RWPE2 (cell line): Measurements from ENCODE around the gene TNFRSF14.

Experiments
- ATAC-seq: fragments of 200-7000 bp; cut with Tn5 transposase; 3 replicates; pipeline ENCODE4 v1.9.1; 2021; ENCODE audit warnings: low read depth
- DNase-seq: peaks from one replicate; pipeline ENCODE4 v3.0.0-alpha.2; 2020; ENCODE audit warnings: low spot score
- H3K27ac ChIP-seq: fragments of 450-650 bp; 2 replicates; pipeline ENCODE4 v1.5.1; 2017; ENCODE audit warnings: mild to moderate bottlenecking; ENCODE audit not compliant: poor library complexity, severe bottlenecking
- H3K27me3 ChIP-seq: fragments of 250-450 bp; sonication (Bioruptor Pico); 2 replicates; pipeline ENCODE4 v1.5.1; 2021; ENCODE audit warnings: mild to moderate bottlenecking, moderate library complexity; ENCODE audit not compliant: insufficient read depth, poor library complexity, severe bottlenecking
- H3K36me3 ChIP-seq: fragments of 250-450 bp; sonication (Bioruptor Pico); 2 replicates; pipeline ENCODE4 v1.5.1; 2020; ENCODE audit warnings: low read depth, mild to moderate bottlenecking, moderate library complexity
- H3K4me1 ChIP-seq: fragments of 250-450 bp; sonication (Bioruptor Pico); 2 replicates; pipeline ENCODE4 v1.5.1; 2021; ENCODE audit warnings: mild to moderate bottlenecking, moderate library complexity; ENCODE audit not compliant: insufficient read depth, poor library complexity, severe bottlenecking
- H3K4me3 ChIP-seq: fragments of 250-450 bp; sonication (Bioruptor Pico); 2 replicates; pipeline ENCODE4 v1.5.1; 2021; ENCODE audit warnings: mild to moderate bottlenecking, moderate library complexity; ENCODE audit not compliant: severe bottlenecking
- H3K9me3 ChIP-seq: fragments of 250-450 bp; sonication (Bioruptor Pico); 2 replicates; pipeline ENCODE4 v1.5.1; 2021; ENCODE audit warnings: mild to moderate bottlenecking, moderate library complexity; ENCODE audit not compliant: severe bottlenecking
- TF ChIP-seq, protein P1 (sequence below): fragments of 450-650 bp; IDR thresholded peaks from one replicate; pipeline ENCODE4 v1.5.1; 2017; ENCODE audit warnings: mild to moderate bottlenecking, moderate library complexity; ENCODE audit not compliant: poor library complexity, severe bottlenecking

The TNFRSF14 gene

DNA sequence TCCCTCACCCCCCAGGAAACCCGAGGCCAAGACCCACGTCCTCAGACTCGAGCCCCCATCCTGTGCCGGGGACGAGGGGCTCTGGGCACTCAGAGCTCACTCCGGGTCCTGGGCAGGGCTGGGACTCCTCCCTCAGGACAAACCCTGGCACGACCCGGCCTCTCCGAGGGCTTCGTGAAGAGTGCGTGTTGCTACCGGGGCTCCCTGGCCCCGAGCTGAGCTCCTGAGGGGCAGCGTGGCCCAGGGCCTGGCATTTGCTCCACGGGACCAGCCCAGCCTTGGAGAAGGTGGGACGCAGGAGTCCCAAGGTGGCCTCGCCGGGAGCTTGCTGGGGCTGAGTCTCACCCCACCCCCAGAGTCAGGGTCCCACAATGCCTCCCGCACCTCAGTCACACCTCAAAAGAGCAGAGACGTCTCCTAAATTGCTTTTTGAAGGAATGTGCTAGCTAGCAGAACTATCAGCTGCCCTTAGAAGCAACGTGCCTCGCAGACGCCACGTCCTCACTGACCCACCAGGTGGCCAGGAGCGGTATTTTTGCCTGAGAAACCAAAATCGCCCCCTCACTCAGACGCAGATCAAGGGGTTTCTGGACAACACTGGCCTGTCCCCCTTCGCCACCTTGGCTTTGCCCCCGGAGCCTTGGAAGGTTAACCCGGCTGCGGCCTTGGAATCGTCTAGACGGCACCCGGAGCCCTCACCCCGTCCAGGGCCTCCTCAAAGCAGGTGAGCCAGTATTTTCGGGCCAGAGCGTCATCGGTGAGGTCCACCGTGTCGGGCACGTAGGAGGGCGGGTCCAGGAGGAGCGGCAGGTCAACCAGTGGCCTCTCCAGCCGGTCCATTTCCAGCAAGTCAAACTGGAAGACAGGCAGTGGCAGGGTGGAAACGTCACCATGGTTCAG is 41.1 kb upstream of the TNFRSF14 start:
- peaks cover 77% of the 10 kb centered on the region for H3K36me3 ChIP-seq
- TF ChIP-seq, protein P1, sequence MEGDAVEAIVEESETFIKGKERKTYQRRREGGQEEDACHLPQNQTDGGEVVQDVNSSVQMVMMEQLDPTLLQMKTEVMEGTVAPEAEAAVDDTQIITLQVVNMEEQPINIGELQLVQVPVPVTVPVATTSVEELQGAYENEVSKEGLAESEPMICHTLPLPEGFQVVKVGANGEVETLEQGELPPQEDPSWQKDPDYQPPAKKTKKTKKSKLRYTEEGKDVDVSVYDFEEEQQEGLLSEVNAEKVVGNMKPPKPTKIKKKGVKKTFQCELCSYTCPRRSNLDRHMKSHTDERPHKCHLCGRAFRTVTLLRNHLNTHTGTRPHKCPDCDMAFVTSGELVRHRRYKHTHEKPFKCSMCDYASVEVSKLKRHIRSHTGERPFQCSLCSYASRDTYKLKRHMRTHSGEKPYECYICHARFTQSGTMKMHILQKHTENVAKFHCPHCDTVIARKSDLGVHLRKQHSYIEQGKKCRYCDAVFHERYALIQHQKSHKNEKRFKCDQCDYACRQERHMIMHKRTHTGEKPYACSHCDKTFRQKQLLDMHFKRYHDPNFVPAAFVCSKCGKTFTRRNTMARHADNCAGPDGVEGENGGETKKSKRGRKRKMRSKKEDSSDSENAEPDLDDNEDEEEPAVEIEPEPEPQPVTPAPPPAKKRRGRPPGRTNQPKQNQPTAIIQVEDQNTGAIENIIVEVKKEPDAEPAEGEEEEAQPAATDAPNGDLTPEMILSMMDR: no peak
- H3K27ac ChIP-seq: no peak overlapping the region
- DNase-seq (no peak), ATAC-seq (no peak)
- H3K4me1 ChIP-seq: no peaks in the 10 kb centered on the region
- H3K27me3 ChIP-seq: no peaks in the 10 kb centered on the region
- H3K9me3 ChIP-seq: no peaks in the 10 kb centered on the region
- no peak overlapping the region for H3K4me3 ChIP-seq

DNA sequence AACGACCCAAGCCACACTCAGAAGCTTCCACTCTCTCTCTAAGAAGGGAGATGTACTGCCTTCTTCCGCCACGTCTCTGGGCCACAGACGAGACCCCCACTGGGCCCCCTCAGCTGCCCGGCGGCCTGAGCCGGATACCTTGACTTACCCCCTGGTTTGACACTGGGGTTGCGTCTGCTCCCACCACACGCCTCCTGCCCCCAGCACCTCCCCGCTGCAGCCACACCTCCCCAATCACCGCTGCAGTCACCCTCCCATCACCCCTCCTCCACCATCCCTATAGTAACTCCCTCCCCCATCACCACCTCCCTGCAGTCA is 40.4 kb upstream of the TNFRSF14 start:
- TF ChIP-seq, protein P1: no peak
- ATAC-seq (no peak), DNase-seq (no peak)
- no peak overlapping the region for H3K27ac ChIP-seq
- no peaks in the 10 kb centered on the region for H3K4me1 ChIP-seq
- no peaks in the 10 kb centered on the region for H3K9me3 ChIP-seq
- no peaks in the 10 kb centered on the region for H3K27me3 ChIP-seq
- peaks cover 75% of the 10 kb centered on the region for H3K36me3 ChIP-seq
- no peak overlapping the region for H3K4me3 ChIP-seq

DNA sequence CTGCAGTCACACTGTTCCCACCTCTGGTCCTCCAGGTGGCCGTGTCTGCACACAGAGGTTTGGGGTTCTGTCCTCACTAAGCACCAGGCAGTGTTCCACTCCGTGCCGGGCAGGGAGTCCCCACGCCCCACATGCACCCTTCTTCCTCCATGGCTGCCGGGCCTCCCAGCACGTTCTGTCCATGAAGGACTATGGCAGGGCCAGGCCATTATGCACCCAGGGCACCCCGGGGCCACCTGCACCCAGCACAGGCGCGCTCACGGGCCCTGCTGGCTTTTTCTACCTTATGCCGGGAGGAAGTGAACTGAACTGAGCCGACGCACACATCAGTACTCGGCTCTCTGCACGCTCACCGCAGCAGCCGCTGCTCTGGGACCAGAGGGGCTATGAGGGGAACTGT is 40.0 kb upstream of the TNFRSF14 start:
- no peak overlapping the region for H3K27ac ChIP-seq
- no peak overlapping the region for H3K4me3 ChIP-seq
- H3K36me3 ChIP-seq: peaks cover 75% of the 10 kb centered on the region
- TF ChIP-seq, protein P1: no peak
- no peaks in the 10 kb centered on the region for H3K27me3 ChIP-seq
- DNase-seq (no peak), ATAC-seq (no peak)
- H3K4me1 ChIP-seq: no peaks in the 10 kb centered on the region
- H3K9me3 ChIP-seq: no peaks in the 10 kb centered on the region

DNA sequence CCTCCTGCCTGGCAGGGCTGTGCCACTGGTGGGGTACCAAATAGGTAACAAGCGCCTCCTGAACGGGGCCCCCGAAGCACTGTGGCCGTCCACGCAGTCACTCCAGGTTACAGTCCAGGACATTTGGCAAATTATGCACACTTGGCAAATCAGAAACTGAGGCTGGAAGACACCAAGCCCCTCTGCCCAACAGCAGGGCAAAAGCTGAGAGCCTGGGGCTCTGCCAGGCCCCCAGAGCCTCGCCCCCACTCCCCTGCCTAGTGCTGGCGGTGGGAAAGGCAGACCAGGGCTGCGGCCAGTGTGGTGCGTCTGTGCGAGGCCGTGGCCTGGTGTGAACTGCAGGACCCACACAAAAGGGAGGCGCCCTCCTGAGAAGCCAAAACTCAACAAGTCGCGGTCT is 39.2 kb upstream of the TNFRSF14 start:
- no peak overlapping the region for H3K4me3 ChIP-seq
- no peaks in the 10 kb centered on the region for H3K27me3 ChIP-seq
- H3K27ac ChIP-seq: no peak overlapping the region
- no peak for DNase-seq
- no peak for ATAC-seq
- H3K36me3 ChIP-seq: peaks cover 76% of the 10 kb centered on the region
- TF ChIP-seq, protein P1: no peak
- no peaks in the 10 kb centered on the region for H3K4me1 ChIP-seq
- no peaks in the 10 kb centered on the region for H3K9me3 ChIP-seq

DNA sequence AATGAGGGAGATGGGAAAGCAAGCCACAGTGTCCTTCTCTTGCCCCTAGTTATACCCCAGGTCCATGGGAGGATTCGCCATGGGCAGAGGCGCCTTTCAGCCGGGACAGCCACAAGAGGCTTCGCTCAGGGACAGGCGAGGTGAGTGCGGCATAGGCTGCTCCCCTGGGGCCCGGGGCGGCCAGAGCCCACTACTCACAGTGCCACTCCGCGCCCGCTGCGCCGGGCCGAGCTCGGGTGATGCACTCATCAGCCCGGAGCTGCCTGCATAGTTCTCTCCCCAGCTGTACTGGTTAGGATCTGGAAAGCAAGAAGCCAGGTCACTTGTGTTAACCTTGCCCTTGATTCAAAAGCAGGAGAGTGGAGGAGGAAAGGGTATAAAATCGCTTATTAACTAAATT is 38.2 kb upstream of the TNFRSF14 start:
- Histone ChIP-seq H3K36me3 (peaks cover 68% of the 10 kb centered on the region), H3K27ac (no peak overlapping the region), H3K4me3 (no peak overlapping the region), H3K4me1 (peaks cover 2% of the 10 kb centered on the region), H3K27me3 (no peaks in the 10 kb centered on the region), H3K9me3 (no peaks in the 10 kb centered on the region)
- no peak for DNase-seq
- TF ChIP-seq, protein P1: no peak
- ATAC-seq: no peak
